HG03442 (cell line): ENCODE results near the gene RBX1.

ENCODE experiments used
- ATAC-seq: cut with Tn5 transposase; IDR thresholded peaks from one replicate; pipeline ENCODE4 v1.9.1; 2021; ENCODE audit warnings: mild to moderate bottlenecking, moderate library complexity; ENCODE audit not compliant: unreplicated experiment

RBX1 gene

GRCh38 chr22:41021613-41022454 lies 70.7 kb downstream of the RBX1 start:
- ATAC-seq: peak; percentile 65

- peak; percentile 59 for ATAC-seq
These were observed 71.5 kb downstream of the RBX1 start for GRCh38 chr22:41022470-41023298.
